ENCODE data around the gene LHFPL3.
A peak's percentile ranks its signal among the peaks of the same experiment; 100 is the strongest.
"Not testable (repeated sequence)": the region's sequence is repeated elsewhere in the genome, so short reads cannot be mapped to it uniquely, and the experiment has no call there.

LHFPL3 gene

GRCh38 chr7:104625956-104626355, 297.6 kb downstream of the LHFPL3 start:
- DNase-seq: no peak

GRCh38 chr7:104627516-104627915, 299.1 kb downstream of the LHFPL3 start:
- no peak for DNase-seq

- DNase-seq: no peak
Observed at GRCh38 chr7:104628017-104628416, 299.6 kb downstream of the LHFPL3 start.

GRCh38 chr7:104629408-104629807, 301.0 kb downstream of the LHFPL3 start:
- no peak for DNase-seq

- DNase-seq: no peak
Observed at GRCh38 chr7:104640506-104640905, 312.1 kb downstream of the LHFPL3 start.

- DNase-seq: no peak
Observed at GRCh38 chr7:104642560-104642959, 314.2 kb downstream of the LHFPL3 start.

- DNase-seq: no peak
Observed at GRCh38 chr7:104643587-104644217, 315.3 kb downstream of the LHFPL3 start.

GRCh38 chr7:104650991-104651640, 322.7 kb downstream of the LHFPL3 start:
- DNase-seq: no peak

GRCh38 chr7:104652434-104652833, 324.0 kb downstream of the LHFPL3 start:
- DNase-seq: no peak

- no peak for DNase-seq
Observed at GRCh38 chr7:104652865-104653264, 324.5 kb downstream of the LHFPL3 start.

GRCh38 chr7:104653825-104654401, 325.5 kb downstream of the LHFPL3 start:
- peak; percentile 18 for DNase-seq

GRCh38 chr7:104655592-104655991, 327.2 kb downstream of the LHFPL3 start:
- DNase-seq: no peak

- DNase-seq: no peak
Observed at GRCh38 chr7:104656467-104656866, 328.1 kb downstream of the LHFPL3 start.

- no peak for DNase-seq
Observed at GRCh38 chr7:104657134-104657533, 328.7 kb downstream of the LHFPL3 start.

- DNase-seq: no peak
Observed at GRCh38 chr7:104661575-104661974, 333.2 kb downstream of the LHFPL3 start.

- no peak for DNase-seq
Observed at GRCh38 chr7:104664648-104665047, 336.2 kb downstream of the LHFPL3 start.

- DNase-seq: no peak
Observed at GRCh38 chr7:104677587-104677986, 349.2 kb downstream of the LHFPL3 start.

- no peak for DNase-seq
Observed at GRCh38 chr7:104679085-104679484, 350.7 kb downstream of the LHFPL3 start.

GRCh38 chr7:104686286-104686685, 357.9 kb downstream of the LHFPL3 start:
- DNase-seq: no peak

GRCh38 chr7:104694710-104695109, 366.3 kb downstream of the LHFPL3 start:
- no peak for DNase-seq

GRCh38 chr7:104695563-104695962, 367.2 kb downstream of the LHFPL3 start:
- DNase-seq: no peak

- no peak for DNase-seq
Observed at GRCh38 chr7:104700336-104700735, 371.9 kb downstream of the LHFPL3 start.

- DNase-seq: not testable (repeated sequence)
Observed at GRCh38 chr7:104721027-104721426, 392.6 kb downstream of the LHFPL3 start.

GRCh38 chr7:104723001-104723400, 394.6 kb downstream of the LHFPL3 start:
- no peak for DNase-seq

- no peak for DNase-seq
Observed at GRCh38 chr7:104758504-104758903, 430.1 kb downstream of the LHFPL3 start.
